ENCODE data around the gene KLHL1. TPM values are rescaled to one million over a fixed set of nuclear protein-coding genes. Genes with fewer than 3 reads are reported as not detected.

KLHL1 gene
- total RNA-seq, 1 donor from 2014 or later = not detected

DNA sequence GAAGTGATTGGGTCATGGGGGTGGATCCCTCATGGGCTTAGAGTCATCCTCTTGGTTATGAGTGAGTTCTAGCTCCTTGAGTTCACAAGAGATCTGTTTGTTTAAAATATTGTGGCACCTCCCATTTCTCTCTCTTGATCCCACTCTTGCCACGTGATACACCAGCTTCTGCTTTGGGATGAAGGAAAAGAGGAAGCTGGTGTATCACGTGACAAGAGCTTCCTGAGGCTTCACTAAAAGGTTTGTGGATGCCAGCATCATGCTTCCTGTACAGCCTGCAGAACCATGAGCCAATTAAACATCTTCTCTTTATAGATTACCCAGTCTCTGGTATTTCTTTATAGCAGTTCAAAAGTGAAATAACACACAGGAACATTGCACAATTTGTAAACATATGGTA lies 353.2 kb downstream of the KLHL1 start:
- no peak for FAIRE-seq
- TF ChIP-seq, protein P1, sequence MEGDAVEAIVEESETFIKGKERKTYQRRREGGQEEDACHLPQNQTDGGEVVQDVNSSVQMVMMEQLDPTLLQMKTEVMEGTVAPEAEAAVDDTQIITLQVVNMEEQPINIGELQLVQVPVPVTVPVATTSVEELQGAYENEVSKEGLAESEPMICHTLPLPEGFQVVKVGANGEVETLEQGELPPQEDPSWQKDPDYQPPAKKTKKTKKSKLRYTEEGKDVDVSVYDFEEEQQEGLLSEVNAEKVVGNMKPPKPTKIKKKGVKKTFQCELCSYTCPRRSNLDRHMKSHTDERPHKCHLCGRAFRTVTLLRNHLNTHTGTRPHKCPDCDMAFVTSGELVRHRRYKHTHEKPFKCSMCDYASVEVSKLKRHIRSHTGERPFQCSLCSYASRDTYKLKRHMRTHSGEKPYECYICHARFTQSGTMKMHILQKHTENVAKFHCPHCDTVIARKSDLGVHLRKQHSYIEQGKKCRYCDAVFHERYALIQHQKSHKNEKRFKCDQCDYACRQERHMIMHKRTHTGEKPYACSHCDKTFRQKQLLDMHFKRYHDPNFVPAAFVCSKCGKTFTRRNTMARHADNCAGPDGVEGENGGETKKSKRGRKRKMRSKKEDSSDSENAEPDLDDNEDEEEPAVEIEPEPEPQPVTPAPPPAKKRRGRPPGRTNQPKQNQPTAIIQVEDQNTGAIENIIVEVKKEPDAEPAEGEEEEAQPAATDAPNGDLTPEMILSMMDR (IDR thresholded peaks at IDR 0.05; ENCODE audit: insufficient read depth, low read length, severe bottlenecking) = no peak
- Histone ChIP-seq H3K27me3 (ENCODE audit: control insufficient read depth, insufficient read depth, low read length) (no peaks in the 10 kb centered on the region), H3K36me3 (ENCODE audit: control insufficient read depth, insufficient read depth, low read length) (no peaks in the 10 kb centered on the region), H3K4me3 (ENCODE audit: low read depth, low read length) (no peak overlapping the region)
- no peak for DNase-seq (ENCODE audit: low read depth)

DNA sequence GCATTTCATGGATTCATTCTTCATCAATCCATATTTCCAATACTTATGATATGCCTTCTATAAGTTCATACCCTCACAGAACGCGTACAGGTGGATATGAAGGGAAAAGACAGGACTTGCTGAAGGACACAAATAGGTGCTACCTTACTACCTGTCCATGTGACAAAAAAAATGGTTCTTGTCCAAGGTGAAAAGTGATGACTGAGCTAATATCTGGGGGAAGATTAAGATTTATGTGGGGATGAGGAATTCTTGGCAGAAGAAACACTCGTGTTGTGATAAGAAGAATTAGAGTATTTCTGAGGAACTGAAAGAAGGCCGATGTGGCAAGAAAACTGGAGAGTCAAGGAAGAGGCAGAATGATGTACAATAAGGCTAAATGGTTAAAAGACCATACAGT lies 357.0 kb downstream of the KLHL1 start:
- no peak overlapping the region for H3K4me3 ChIP-seq (ENCODE audit: low read depth, low read length)
- H3K27me3 ChIP-seq (ENCODE audit: control insufficient read depth, insufficient read depth, low read length) = no peaks in the 10 kb centered on the region
- no peak for FAIRE-seq
- TF ChIP-seq, protein P1 (IDR thresholded peaks at IDR 0.05; ENCODE audit: insufficient read depth, low read length, severe bottlenecking) = no peak
- no peaks in the 10 kb centered on the region for H3K36me3 ChIP-seq (ENCODE audit: control insufficient read depth, insufficient read depth, low read length)
- no peak for DNase-seq (ENCODE audit: low read depth)

DNA sequence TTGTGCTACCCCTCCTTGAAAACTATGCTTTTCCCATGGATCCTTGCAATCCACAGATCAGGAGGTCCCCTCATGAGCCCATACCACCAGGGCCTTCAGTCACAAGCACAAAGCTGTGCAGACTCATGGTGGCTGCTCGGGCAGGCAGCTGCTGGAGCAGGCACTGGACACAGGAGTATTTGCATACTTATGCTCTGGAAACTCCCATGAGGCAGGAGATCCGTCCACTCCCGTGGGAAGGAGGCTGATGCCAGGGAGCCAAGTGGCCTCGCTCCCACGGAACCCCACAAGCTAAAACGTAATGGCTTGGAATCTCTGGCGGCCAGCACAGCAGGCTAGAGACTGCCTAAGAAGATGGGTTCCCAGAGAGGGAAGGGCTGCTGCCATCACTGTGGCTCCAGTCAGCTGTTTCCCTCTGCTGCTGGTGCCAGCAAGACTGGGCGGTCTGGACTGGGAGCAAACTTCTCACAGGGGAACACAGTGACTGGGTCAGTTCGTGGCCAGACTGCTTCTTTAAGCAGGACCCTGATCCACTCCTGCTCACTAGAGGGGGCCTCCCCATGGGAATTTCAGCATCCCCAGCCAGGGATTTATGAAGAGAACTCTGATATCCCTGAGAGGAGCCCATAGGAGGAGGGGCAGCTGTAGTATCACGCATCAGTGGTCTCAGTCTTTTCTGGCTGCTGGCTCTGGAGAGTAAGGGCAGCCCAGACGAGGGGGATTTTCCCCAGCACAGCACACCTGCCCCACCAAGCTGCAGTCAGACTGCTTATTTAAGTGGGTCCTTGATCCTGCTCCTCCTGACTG lies 370.9 kb downstream of the KLHL1 start:
- Histone ChIP-seq H3K4me3 (ENCODE audit: low read depth, low read length) (no peak overlapping the region), H3K36me3 (ENCODE audit: control insufficient read depth, insufficient read depth, low read length) (no peaks in the 10 kb centered on the region), H3K27me3 (ENCODE audit: control insufficient read depth, insufficient read depth, low read length) (no peaks in the 10 kb centered on the region)
- no peak for DNase-seq (ENCODE audit: low read depth)
- no peak for FAIRE-seq
- TF ChIP-seq, protein P1 (IDR thresholded peaks at IDR 0.05; ENCODE audit: insufficient read depth, low read length, severe bottlenecking) = no peak

DNA sequence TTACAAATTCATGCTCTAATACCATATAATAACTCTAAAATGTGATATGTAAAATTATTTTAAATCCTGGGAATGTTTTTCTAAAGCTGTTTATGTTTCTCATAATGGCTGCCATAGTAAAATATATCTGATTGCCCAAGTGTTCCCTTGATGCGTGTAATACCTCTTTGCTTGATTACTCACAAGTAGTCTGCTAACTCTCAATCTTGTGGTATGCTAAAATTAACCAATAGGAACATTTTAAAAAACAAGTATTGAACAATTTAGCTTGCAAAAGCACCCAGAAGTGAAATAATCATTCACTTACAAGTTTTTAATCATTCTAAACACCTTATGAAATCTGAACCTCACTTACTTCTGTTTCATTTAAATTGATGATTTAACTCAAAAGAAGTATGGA lies 386.6 kb downstream of the KLHL1 start:
- no peak for FAIRE-seq
- no peak overlapping the region for H3K4me3 ChIP-seq (ENCODE audit: low read depth, low read length)
- DNase-seq (ENCODE audit: low read depth) = no peak

DNA sequence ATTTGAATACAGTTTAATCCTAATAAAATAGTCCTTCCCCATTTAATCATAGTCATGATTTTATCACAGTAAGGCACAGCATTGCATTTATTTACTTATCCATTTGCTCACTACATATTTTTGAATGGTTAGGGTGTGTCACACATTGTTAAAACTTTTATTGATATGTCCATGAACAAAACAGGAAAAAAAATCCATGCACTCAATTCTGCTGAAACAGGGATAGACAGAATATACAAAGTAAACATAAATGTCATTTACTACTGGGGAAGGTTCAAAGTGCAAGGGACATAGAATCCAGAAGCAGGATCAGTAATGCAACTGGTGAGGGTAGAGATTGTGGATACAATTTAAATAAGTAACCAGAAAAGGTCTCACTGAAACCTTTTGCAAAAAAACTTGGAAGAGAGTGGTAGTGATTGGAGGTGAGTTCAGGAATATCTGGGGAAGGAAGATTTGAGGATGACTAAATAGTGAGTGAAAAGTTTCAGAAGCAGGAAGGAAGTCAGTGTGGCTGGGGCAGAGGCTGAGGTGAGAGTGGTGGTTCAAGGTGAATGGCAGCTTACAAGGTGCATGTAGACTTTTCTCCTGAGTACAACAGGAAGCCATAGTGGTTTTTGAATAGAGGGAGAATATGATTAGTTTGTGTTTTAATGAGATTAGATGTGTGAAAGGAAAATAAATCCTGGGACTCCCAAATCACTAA lies 387.8 kb downstream of the KLHL1 start:
- no peaks in the 10 kb centered on the region for H3K36me3 ChIP-seq (ENCODE audit: control insufficient read depth, insufficient read depth, low read length)
- TF ChIP-seq, protein P1 (IDR thresholded peaks at IDR 0.05; ENCODE audit: insufficient read depth, low read length, severe bottlenecking) = no peak
- FAIRE-seq (no peak), DNase-seq (ENCODE audit: low read depth) (no peak)
- no peaks in the 10 kb centered on the region for H3K27me3 ChIP-seq (ENCODE audit: control insufficient read depth, insufficient read depth, low read length)
- no peak overlapping the region for H3K4me3 ChIP-seq (ENCODE audit: low read depth, low read length)

More for the DNA sequence above, 386.6 kb downstream of the KLHL1 start:
- H3K27me3 ChIP-seq (ENCODE audit: control insufficient read depth, insufficient read depth, low read length) = no peaks in the 10 kb centered on the region
- H3K36me3 ChIP-seq (ENCODE audit: control insufficient read depth, insufficient read depth, low read length) = no peaks in the 10 kb centered on the region
- TF ChIP-seq, protein P1 (IDR thresholded peaks at IDR 0.05; ENCODE audit: insufficient read depth, low read length, severe bottlenecking) = no peak
